Mucosa of descending colon (tissue), 3 donors: ENCODE measurements around the gene KCNAB2. TPM values are rescaled to one million over a fixed set of nuclear protein-coding genes. Genes with fewer than 3 reads are reported as not detected.
A peak's percentile ranks its signal among the peaks of the same experiment; 100 is the strongest.

ENCODE experiments used
- ATAC-seq: fragments of 200-7000 bp; cut with Tn5 transposase; one replicate; pipeline ENCODE4 v1.9.1; 2020; ENCODE audit warnings: mild to moderate bottlenecking, moderate library complexity
- DNase-seq, 3 donors: peaks; one replicate each; pipeline ENCODE4 v3.0.0-alpha.2; 2020
- H3K36me3 ChIP-seq: fragments of 200-600 bp; one replicate; pipeline ENCODE4 v1.8.0; 2021; ENCODE audit warnings: low read depth, mild to moderate bottlenecking
- H3K4me1 ChIP-seq: fragments of 200-600 bp; one replicate; pipeline ENCODE4 v1.8.0; 2021; ENCODE audit warnings: low read depth, mild to moderate bottlenecking
- H3K4me3 ChIP-seq: fragments of 200-600 bp; one replicate; pipeline ENCODE4 v1.8.0; 2021; ENCODE audit warnings: mild to moderate bottlenecking
- H3K9me3 ChIP-seq: fragments of 200-600 bp; one replicate; pipeline ENCODE4 v1.8.0; 2021; ENCODE audit warnings: mild to moderate bottlenecking
- intact Hi-C, 2 donors: fragments of 100-400 bp; cut with DNase I in 1 of 2; cut with micrococcal nuclease in 1 of 2; formaldehyde crosslinking; loops; one replicate each; pipeline versions ENCODE4 v1.11.0 to v1.11.1; 2022; cut with DNase I, micrococcal nuclease
- total RNA-seq, 3 donors: library from RNA; stranded (reverse); fragmentation: NEBNext Ultra II Directional in 2 of 3; extraction: Animal tissue kit (Norgen Biotek cat#: 25700) in 2 of 3; gene quantifications; one replicate each; pipeline versions ENCODE4 v1.2.1 to v1.2.4, GENCODE V29; 2021 to 2023
- TF ChIP-seq, protein P1 (sequence below): fragments of 200-600 bp; IDR thresholded peaks from one replicate; pipeline ENCODE4 v1.8.0; 2022; ENCODE audit warnings: antibody characterized with exemption, mild to moderate bottlenecking
- donor health status: DM: no; HTN: no; CAD: no; lungs with moderate emphysema.
- donor health status: DM: no; HTN: no; CAD: no.
- donor health status: DM: no; HTN: yes; CAD: no.

The KCNAB2 gene
- total RNA-seq, 3 donors from 2014 or later = 6.9 to 15.7 (median 11.8) TPM

DNA sequence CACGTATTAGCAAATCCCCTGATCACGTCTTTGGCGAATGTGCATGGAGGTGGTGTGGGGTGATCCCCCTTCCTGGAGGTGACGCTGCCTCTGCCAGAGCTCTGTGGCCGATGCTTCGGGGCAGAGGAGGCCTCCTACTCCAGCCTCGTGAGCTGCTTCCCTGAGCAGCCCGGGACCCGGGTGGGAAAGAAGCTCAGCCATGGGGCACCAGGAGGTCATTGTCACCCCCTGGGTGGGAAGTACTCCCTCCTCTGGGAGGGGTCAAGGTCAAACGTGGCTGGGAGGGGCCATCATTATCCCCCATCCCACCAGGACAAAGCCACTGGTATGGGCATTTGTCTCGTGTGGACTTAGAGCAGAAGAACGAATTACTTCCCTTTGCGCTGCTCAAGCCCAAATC, 40.7 kb downstream of the KCNAB2 start:
- no peak overlapping the region for H3K4me3 ChIP-seq
- peak in 1 of 3 donors; percentile 17 for DNase-seq
- TF ChIP-seq, protein P1, sequence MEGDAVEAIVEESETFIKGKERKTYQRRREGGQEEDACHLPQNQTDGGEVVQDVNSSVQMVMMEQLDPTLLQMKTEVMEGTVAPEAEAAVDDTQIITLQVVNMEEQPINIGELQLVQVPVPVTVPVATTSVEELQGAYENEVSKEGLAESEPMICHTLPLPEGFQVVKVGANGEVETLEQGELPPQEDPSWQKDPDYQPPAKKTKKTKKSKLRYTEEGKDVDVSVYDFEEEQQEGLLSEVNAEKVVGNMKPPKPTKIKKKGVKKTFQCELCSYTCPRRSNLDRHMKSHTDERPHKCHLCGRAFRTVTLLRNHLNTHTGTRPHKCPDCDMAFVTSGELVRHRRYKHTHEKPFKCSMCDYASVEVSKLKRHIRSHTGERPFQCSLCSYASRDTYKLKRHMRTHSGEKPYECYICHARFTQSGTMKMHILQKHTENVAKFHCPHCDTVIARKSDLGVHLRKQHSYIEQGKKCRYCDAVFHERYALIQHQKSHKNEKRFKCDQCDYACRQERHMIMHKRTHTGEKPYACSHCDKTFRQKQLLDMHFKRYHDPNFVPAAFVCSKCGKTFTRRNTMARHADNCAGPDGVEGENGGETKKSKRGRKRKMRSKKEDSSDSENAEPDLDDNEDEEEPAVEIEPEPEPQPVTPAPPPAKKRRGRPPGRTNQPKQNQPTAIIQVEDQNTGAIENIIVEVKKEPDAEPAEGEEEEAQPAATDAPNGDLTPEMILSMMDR = no peak
- no peaks in the 10 kb centered on the region for H3K4me1 ChIP-seq
- intact Hi-C loops = no loop called here
- H3K36me3 ChIP-seq = no peaks in the 10 kb centered on the region
- ATAC-seq = no peak
- H3K9me3 ChIP-seq = no peaks in the 10 kb centered on the region

DNA sequence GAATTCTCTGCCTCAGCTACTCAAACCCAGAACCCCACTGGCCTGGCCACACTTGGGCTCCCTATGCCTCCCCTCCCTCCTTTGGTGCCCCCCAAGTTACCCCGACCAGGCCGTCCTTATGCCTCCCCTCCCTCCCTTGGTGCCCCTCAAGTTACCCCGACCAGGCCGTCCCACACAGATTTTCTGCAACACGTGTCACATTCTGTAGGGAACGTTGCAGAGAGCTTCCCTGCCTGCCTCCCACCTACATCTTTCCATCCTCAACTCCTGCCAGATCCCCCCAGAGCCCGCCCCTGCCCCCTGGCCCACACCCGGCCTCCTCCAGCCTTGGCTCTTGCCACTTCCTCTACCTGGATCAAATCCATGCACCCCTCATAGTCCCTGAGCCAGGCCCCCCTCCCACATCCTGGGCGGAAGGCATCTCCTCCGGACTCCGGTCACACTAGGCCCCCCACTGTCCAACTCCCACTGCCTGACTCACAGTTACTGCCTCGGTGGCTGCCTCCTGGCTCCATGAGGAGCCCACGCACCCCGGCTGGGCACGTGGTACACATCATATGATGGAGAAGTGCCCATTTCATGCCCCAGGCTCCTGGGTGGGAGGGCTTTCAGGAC, 41.2 kb downstream of the KCNAB2 start:
- DNase-seq = peak in 1 of 3 donors; percentile 34

DNA sequence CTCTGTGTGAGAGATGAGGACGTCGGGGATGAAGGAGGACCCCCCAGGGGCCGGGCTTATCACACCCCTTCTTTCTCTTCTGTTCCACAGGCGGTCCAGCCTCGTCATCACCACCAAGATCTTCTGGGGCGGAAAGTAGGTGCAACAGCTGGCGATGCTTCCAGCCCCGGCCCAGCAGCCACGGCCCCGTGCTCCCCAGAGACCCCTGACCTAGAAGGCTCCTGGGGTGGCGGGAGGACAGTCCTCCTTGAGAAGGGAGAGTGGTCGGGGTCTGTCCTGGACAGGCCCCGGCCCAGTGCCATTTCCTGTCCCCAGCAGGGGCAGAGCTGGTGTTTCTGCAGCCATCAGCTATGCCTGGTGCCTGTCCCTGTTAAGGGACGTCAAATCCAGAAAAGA, 41.7 kb downstream of the KCNAB2 start:
- ATAC-seq (no peak), DNase-seq (no peak)
- Histone ChIP-seq H3K4me3 (no peak overlapping the region), H3K9me3 (no peaks in the 10 kb centered on the region), H3K36me3 (no peaks in the 10 kb centered on the region), H3K4me1 (no peaks in the 10 kb centered on the region)
- TF ChIP-seq, protein P1 = no peak
- intact Hi-C loops = no loop called here

More for the DNA sequence above, 41.2 kb downstream of the KCNAB2 start:
- H3K4me3 ChIP-seq = no peak overlapping the region
- no peak for ATAC-seq
- no peaks in the 10 kb centered on the region for H3K36me3 ChIP-seq
- TF ChIP-seq, protein P1 = no peak
- intact Hi-C loops = no loop called here
- H3K4me1 ChIP-seq = no peaks in the 10 kb centered on the region
- H3K9me3 ChIP-seq = no peaks in the 10 kb centered on the region

DNA sequence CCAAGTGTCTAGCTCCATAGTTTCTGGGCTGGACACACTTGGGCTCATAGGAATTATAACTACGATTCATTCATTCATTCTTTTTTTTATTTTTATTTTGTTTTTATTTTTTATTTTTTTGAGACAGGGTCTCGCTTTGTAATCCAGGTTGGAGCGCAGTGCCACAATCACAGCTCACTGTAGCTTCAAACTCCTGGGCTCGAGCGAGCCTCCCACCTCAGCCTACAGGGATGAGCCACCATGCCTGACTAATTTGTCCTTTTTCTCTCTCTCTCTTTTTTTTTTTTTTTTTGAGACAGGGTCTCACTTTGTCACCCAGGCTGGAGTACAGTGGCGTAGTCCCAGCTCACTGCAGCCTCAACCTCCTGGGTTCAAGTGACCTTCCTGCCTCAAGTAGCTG, 42.3 kb downstream of the KCNAB2 start:
- ATAC-seq (no peak), DNase-seq (no peak)
- no peak overlapping the region for H3K4me3 ChIP-seq
- H3K4me1 ChIP-seq = no peaks in the 10 kb centered on the region
- TF ChIP-seq, protein P1 = no peak
- no peaks in the 10 kb centered on the region for H3K36me3 ChIP-seq
- no peaks in the 10 kb centered on the region for H3K9me3 ChIP-seq
- intact Hi-C loops = no loop called here

DNA sequence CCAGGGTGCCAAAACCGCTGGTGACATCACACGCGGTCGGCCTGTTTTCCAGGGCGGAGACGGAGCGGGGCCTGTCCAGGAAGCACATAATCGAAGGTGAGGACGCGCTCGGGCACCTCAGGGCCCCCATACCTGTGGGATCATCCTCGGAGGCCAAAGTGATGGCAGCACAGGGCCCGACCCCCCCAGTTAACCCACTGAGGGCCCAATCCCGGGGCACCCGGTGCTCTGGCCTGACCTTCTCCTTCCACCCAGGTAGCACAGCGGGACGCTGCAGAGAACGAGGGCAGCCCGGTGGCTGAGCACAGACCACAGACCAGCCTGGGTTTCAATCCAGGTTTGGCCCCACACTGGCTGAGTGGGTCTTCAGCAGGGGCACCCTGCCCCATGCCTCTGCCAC, 43.3 kb downstream of the KCNAB2 start:
- TF ChIP-seq, protein P1 = no peak
- Histone ChIP-seq H3K4me3 (no peak overlapping the region), H3K9me3 (no peaks in the 10 kb centered on the region), H3K4me1 (no peaks in the 10 kb centered on the region), H3K36me3 (no peaks in the 10 kb centered on the region)
- intact Hi-C loops = no loop called here
- ATAC-seq (no peak), DNase-seq (no peak)

DNA sequence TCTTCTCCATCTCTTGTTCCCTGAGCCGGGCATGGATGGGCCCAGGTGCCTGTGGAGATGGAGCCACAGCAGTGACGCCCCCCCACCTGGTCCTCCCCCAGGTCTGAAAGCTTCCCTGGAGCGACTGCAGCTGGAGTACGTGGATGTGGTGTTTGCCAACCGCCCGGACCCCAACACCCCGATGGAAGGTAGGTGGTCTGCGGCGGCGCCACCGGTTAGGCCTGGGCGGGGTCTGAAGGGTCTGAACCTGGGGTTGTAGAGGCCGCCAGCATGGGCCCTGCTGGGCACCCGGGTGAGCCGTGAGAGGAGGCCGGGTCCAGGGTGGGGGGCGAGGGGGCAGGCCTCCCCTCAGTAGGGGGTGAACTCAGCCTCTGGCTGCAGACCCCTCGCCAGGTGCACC, 44.6 kb downstream of the KCNAB2 start:
- ATAC-seq (no peak), DNase-seq (no peak)

More for the DNA sequence above, 44.6 kb downstream of the KCNAB2 start:
- H3K36me3 ChIP-seq = no peaks in the 10 kb centered on the region
- H3K9me3 ChIP-seq = no peaks in the 10 kb centered on the region
- no peaks in the 10 kb centered on the region for H3K4me1 ChIP-seq
- no peak overlapping the region for H3K4me3 ChIP-seq
- TF ChIP-seq, protein P1 = no peak
- intact Hi-C loops = no loop called here
